GM23338 (cell line): ENCODE measurements around the gene TXNRD1. TPM values are rescaled to one million over a fixed set of nuclear protein-coding genes. Genes with fewer than 3 reads are reported as not detected.

Experiments
- ATAC-seq: fragments of 200-7000 bp; cut with Tn5 transposase; 3 replicates; pipeline ENCODE4 v1.9.1; 2020
- DNase-seq: peaks from one replicate; pipeline ENCODE4 v3.0.0-alpha.2; 2015; ENCODE audit warnings: low spot score
- H2AFZ ChIP-seq: fragments of 200-600 bp; sonication (generic); 2 replicates; pipeline ENCODE4 v1.8.0; 2016; ENCODE audit warnings: antibody characterized with exemption, mild to moderate bottlenecking, moderate library complexity
- H3F3A ChIP-seq: fragments of 200-600 bp; sonication (generic); replicated peaks from 2 replicates; pipeline ENCODE4 v1.8.0; 2017; ENCODE audit warnings: antibody characterized with exemption, mixed run types, low read depth
- H3K27ac ChIP-seq: fragments of 200-600 bp; sonication (generic); 2 replicates; pipeline ENCODE4 v1.6.1; 2016; ENCODE audit warnings: low read depth
- H3K27me3 ChIP-seq: fragments of 200-600 bp; sonication (generic); 2 replicates; pipeline ENCODE4 v1.8.0; 2016; ENCODE audit warnings: mild to moderate bottlenecking, mixed run types, moderate library complexity; ENCODE audit not compliant: insufficient read depth
- H3K36me3 ChIP-seq: fragments of 200-600 bp; sonication (generic); 2 replicates; pipeline ENCODE4 v1.8.0; 2016; ENCODE audit warnings: mild to moderate bottlenecking; ENCODE audit not compliant: insufficient read depth
- H3K4me1 ChIP-seq: fragments of 200-600 bp; sonication (generic); 2 replicates; pipeline ENCODE4 v1.8.0; 2016; ENCODE audit warnings: mild to moderate bottlenecking, moderate library complexity; ENCODE audit not compliant: insufficient read depth
- H3K4me2 ChIP-seq: fragments of 200-600 bp; sonication (generic); 2 replicates; pipeline ENCODE4 v1.7.1; 2017; ENCODE audit warnings: mixed run types
- H3K4me3 ChIP-seq: fragments of 200-600 bp; sonication (generic); 2 replicates; pipeline ENCODE4 v1.6.1; 2016; ENCODE audit warnings: mixed run types
- H3K79me2 ChIP-seq: fragments of 200-600 bp; sonication (generic); replicated peaks from 2 replicates; pipeline ENCODE4 v1.8.0; 2017; ENCODE audit warnings: mild to moderate bottlenecking; ENCODE audit not compliant: insufficient read depth
- H3K9me2 ChIP-seq: fragments of 200-600 bp; sonication (generic); 2 replicates; pipeline ENCODE4 v1.8.0; 2017; ENCODE audit not compliant: insufficient read depth
- H4K20me1 ChIP-seq: fragments of 200-600 bp; sonication (generic); replicated peaks from 2 replicates; pipeline ENCODE4 v1.8.0; 2017; ENCODE audit warnings: mild to moderate bottlenecking; ENCODE audit not compliant: insufficient read depth
- H3K27ac Mint-ChIP-seq: 2 replicates; pipeline ENCODE4 v1.8.0; 2020; ENCODE audit warnings: inconsistent platforms, mild to moderate bottlenecking, moderate library complexity, mixed read lengths
- H3K27me3 Mint-ChIP-seq: 3 replicates; pipeline ENCODE4 v1.8.0; 2022; ENCODE audit warnings: low read depth, mild to moderate bottlenecking, moderate library complexity, mixed read lengths, inconsistent platforms; ENCODE audit not compliant: insufficient read depth, poor library complexity
- H3K36me3 Mint-ChIP-seq: 3 replicates; pipeline ENCODE4 v1.8.0; 2021; ENCODE audit warnings: low read depth, mild to moderate bottlenecking, inconsistent platforms, moderate library complexity, mixed read lengths
- H3K4me1 Mint-ChIP-seq: 3 replicates; pipeline ENCODE4 v1.8.0; 2020; ENCODE audit warnings: mild to moderate bottlenecking, inconsistent platforms, mixed read lengths
- H3K4me3 Mint-ChIP-seq: 3 replicates; pipeline ENCODE4 v1.8.0; 2021; ENCODE audit warnings: moderate library complexity, mild to moderate bottlenecking, inconsistent platforms, mixed read lengths
- H3K9me3 Mint-ChIP-seq: 3 replicates; pipeline ENCODE4 v1.8.0; 2020; ENCODE audit warnings: moderate library complexity, mild to moderate bottlenecking, inconsistent platforms, mixed read lengths
- CREB1 ChIP-seq: fragments of 250-450 bp; sonication (Bioruptor Pico); IDR thresholded peaks from 2 replicates; pipeline ENCODE4 v1.5.0; 2020; ENCODE audit warnings: low read depth, mild to moderate bottlenecking, moderate library complexity
- EZH2 ChIP-seq: fragments of 200-600 bp; sonication (generic); IDR thresholded peaks from one replicate; pipeline ENCODE4 v1.8.0; 2017; ENCODE audit warnings: antibody characterized with exemption, mild to moderate bottlenecking, low read depth; ENCODE audit not compliant: unreplicated experiment
- EZH2phosphoT487 ChIP-seq: fragments of 200-600 bp; sonication (generic); IDR thresholded peaks from one replicate; pipeline ENCODE4 v1.8.1; 2018; ENCODE audit warnings: antibody characterized with exemption; ENCODE audit not compliant: unreplicated experiment
- JUNB ChIP-seq: IDR thresholded peaks from one replicate; pipeline ENCODE4 v1.6.1; 2016; ENCODE audit warnings: antibody characterized with exemption; ENCODE audit not compliant: unreplicated experiment
- NANOG ChIP-seq: IDR thresholded peaks from 2 replicates; pipeline ENCODE4 v1.6.1; 2016; ENCODE audit warnings: antibody characterized with exemption, borderline replicate concordance
- POLR2AphosphoS5 ChIP-seq: IDR thresholded peaks from 2 replicates; pipeline ENCODE4 v1.6.1; 2016; ENCODE audit warnings: antibody characterized with exemption, low read depth
- REST ChIP-seq: IDR thresholded peaks from one replicate; pipeline ENCODE4 v1.6.1; 2018; ENCODE audit warnings: antibody characterized with exemption; ENCODE audit not compliant: unreplicated experiment
- STAT1 ChIP-seq: IDR thresholded peaks from one replicate; pipeline ENCODE4 v1.6.1; 2016; ENCODE audit warnings: antibody characterized with exemption; ENCODE audit not compliant: unreplicated experiment
- ZNF114 ChIP-seq: fragments of 250-450 bp; sonication (Bioruptor Pico); IDR thresholded peaks from 2 replicates; pipeline ENCODE4 v1.5.0; 2020; ENCODE audit warnings: mild to moderate bottlenecking, moderate library complexity
- ZNF331 ChIP-seq: fragments of 250-450 bp; sonication (Bioruptor Pico); IDR thresholded peaks from 2 replicates; pipeline ENCODE4 v1.5.0; 2020; ENCODE audit warnings: low read depth, mild to moderate bottlenecking, moderate library complexity
- polyA plus RNA-seq: library from polyadenylated mRNA; unstranded; fragments of >200 nt; fragmentation: Nextera tagmentation; extraction: Ambion mirVana; gene quantifications from 2 replicates; pipeline ENCODE4 v1.2.1, GENCODE V29; 2016
- total RNA-seq: library from RNA; depleted of rRNA; stranded (reverse); fragments of >200 nt; shearing (Covaris generic); gene quantifications from 2 replicates; pipeline ENCODE4 v1.2.3, GENCODE V29; 2014
- TF ChIP-seq, protein P1 (sequence below): fragments of 250-450 bp; sonication (Bioruptor Pico); IDR thresholded peaks from 2 replicates; pipeline ENCODE4 v1.5.0; 2020; ENCODE audit warnings: mild to moderate bottlenecking, moderate library complexity
- TF ChIP-seq, protein P2 (sequence below), 2 experiments: fragments of 200-600 bp in 1 of 2; sonication (generic) in 1 of 2; conservative IDR thresholded peaks; 2 replicates each; pipeline versions ENCODE4 v1.5.1 to v1.6.1; 2016 to 2017; ENCODE audit warnings: antibody characterized with exemption in 2 of 2, low read depth in 2 of 2, mild to moderate bottlenecking in 2 of 2, moderate library complexity in 1 of 2
- TF ChIP-seq, protein P3 (sequence below): IDR thresholded peaks from 2 replicates; pipeline ENCODE4 v1.6.1; 2016; ENCODE audit warnings: antibody characterized with exemption

The TXNRD1 gene
- total and polyA plus RNA-seq, 2 experiments from 2014 or later = 115 to 127 TPM

DNA sequence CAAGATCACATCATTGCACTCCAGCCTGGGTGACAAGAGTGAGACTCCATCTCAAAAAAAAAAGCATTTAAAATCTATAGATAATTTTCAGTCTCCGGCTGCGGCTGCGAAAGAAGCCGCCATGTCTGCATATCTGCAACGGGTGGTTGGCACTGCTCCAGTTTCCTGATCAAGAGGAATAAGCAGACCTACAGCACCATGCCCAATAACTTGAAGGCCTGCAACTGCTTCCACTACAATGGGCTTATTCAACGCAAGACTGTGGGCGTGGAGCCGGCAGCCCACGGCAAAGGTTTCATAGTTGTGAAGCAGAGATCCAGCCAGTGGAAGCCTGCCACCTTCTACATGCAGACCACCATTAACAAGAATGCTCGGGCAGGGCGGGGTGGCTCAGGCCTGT is 57.4 kb downstream of the TXNRD1 start:
- no peak overlapping the region for H3K27ac Mint-ChIP-seq
- Histone ChIP-seq H3K27me3 (no peaks in the 10 kb centered on the region), H3K27ac (no peak overlapping the region), H3K4me2 (no peak overlapping the region), H3K4me3 (no peak overlapping the region), H2AFZ (no peak overlapping the region), H3F3A (no peaks in the 10 kb centered on the region), H3K79me2 (no peaks in the 10 kb centered on the region), H3K9me2 (no peaks in the 10 kb centered on the region), H3K36me3 (no peaks in the 10 kb centered on the region), H3K4me1 (no peaks in the 10 kb centered on the region), H4K20me1 (no peaks in the 10 kb centered on the region)
- ATAC-seq (no peak), DNase-seq (no peak)
- peaks cover 4% of the 10 kb centered on the region for H3K27me3 Mint-ChIP-seq
- H3K4me3 Mint-ChIP-seq = no peak overlapping the region
- no peaks in the 10 kb centered on the region for H3K9me3 Mint-ChIP-seq
- no peaks in the 10 kb centered on the region for H3K36me3 Mint-ChIP-seq
- no peaks in the 10 kb centered on the region for H3K4me1 Mint-ChIP-seq
- TF ChIP-seq POLR2AphosphoS5 (no peak), NANOG (no peak), ZNF114 (CRISPR knock-in tag) (no peak), EZH2phosphoT487 (no peak), JUNB (no peak), STAT1 (no peak), EZH2 (no peak), REST (no peak), ZNF331 (CRISPR knock-in tag) (no peak), CREB1 (CRISPR knock-in tag) (no peak)
- TF ChIP-seq, protein P1, sequence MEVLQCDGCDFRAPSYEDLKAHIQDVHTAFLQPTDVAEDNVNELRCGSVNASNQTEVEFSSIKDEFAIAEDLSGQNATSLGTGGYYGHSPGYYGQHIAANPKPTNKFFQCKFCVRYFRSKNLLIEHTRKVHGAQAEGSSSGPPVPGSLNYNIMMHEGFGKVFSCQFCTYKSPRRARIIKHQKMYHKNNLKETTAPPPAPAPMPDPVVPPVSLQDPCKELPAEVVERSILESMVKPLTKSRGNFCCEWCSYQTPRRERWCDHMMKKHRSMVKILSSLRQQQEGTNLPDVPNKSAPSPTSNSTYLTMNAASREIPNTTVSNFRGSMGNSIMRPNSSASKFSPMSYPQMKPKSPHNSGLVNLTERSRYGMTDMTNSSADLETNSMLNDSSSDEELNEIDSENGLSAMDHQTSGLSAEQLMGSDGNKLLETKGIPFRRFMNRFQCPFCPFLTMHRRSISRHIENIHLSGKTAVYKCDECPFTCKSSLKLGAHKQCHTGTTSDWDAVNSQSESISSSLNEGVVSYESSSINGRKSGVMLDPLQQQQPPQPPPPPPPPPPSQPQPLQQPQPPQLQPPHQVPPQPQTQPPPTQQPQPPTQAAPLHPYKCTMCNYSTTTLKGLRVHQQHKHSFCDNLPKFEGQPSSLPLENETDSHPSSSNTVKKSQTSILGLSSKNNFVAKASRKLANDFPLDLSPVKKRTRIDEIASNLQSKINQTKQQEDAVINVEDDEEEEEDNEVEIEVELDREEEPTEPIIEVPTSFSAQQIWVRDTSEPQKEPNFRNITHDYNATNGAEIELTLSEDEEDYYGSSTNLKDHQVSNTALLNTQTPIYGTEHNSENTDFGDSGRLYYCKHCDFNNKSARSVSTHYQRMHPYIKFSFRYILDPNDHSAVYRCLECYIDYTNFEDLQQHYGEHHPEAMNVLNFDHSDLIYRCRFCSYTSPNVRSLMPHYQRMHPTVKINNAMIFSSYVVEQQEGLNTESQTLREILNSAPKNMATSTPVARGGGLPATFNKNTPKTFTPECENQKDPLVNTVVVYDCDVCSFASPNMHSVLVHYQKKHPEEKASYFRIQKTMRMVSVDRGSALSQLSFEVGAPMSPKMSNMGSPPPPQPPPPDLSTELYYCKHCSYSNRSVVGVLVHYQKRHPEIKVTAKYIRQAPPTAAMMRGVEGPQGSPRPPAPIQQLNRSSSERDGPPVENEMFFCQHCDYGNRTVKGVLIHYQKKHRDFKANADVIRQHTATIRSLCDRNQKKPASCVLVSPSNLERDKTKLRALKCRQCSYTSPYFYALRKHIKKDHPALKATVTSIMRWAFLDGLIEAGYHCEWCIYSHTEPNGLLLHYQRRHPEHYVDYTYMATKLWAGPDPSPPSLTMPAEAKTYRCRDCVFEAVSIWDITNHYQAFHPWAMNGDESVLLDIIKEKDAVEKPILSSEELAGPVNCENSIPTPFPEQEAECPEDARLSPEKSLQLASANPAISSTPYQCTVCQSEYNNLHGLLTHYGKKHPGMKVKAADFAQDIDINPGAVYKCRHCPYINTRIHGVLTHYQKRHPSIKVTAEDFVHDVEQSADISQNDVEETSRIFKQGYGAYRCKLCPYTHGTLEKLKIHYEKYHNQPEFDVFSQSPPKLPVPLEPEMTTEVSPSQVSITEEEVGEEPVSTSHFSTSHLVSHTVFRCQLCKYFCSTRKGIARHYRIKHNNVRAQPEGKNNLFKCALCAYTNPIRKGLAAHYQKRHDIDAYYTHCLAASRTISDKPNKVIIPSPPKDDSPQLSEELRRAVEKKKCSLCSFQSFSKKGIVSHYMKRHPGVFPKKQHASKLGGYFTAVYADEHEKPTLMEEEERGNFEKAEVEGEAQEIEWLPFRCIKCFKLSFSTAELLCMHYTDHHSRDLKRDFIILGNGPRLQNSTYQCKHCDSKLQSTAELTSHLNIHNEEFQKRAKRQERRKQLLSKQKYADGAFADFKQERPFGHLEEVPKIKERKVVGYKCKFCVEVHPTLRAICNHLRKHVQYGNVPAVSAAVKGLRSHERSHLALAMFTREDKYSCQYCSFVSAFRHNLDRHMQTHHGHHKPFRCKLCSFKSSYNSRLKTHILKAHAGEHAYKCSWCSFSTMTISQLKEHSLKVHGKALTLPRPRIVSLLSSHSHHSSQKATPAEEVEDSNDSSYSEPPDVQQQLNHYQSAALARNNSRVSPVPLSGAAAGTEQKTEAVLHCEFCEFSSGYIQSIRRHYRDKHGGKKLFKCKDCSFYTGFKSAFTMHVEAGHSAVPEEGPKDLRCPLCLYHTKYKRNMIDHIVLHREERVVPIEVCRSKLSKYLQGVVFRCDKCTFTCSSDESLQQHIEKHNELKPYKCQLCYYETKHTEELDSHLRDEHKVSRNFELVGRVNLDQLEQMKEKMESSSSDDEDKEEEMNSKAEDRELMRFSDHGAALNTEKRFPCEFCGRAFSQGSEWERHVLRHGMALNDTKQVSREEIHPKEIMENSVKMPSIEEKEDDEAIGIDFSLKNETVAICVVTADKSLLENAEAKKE (CRISPR knock-in tag) = no peak
- TF ChIP-seq, protein P2, sequence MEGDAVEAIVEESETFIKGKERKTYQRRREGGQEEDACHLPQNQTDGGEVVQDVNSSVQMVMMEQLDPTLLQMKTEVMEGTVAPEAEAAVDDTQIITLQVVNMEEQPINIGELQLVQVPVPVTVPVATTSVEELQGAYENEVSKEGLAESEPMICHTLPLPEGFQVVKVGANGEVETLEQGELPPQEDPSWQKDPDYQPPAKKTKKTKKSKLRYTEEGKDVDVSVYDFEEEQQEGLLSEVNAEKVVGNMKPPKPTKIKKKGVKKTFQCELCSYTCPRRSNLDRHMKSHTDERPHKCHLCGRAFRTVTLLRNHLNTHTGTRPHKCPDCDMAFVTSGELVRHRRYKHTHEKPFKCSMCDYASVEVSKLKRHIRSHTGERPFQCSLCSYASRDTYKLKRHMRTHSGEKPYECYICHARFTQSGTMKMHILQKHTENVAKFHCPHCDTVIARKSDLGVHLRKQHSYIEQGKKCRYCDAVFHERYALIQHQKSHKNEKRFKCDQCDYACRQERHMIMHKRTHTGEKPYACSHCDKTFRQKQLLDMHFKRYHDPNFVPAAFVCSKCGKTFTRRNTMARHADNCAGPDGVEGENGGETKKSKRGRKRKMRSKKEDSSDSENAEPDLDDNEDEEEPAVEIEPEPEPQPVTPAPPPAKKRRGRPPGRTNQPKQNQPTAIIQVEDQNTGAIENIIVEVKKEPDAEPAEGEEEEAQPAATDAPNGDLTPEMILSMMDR (conservative IDR thresholded peaks at IDR 0.05; ENCODE audit: low read depth in 2 of 2) = no peak
- TF ChIP-seq, protein P3, sequence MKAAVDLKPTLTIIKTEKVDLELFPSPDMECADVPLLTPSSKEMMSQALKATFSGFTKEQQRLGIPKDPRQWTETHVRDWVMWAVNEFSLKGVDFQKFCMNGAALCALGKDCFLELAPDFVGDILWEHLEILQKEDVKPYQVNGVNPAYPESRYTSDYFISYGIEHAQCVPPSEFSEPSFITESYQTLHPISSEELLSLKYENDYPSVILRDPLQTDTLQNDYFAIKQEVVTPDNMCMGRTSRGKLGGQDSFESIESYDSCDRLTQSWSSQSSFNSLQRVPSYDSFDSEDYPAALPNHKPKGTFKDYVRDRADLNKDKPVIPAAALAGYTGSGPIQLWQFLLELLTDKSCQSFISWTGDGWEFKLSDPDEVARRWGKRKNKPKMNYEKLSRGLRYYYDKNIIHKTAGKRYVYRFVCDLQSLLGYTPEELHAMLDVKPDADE = no peak
